ENCODE measurements around the gene BAHCC1. TPM values are rescaled to one million over a fixed set of nuclear protein-coding genes. Genes with fewer than 3 reads are reported as not detected.
A peak's percentile ranks its signal among the peaks of the same experiment; 100 is the strongest.

Gene BAHCC1
- total and polyA plus RNA-seq, 9 of the 15 experiments (the other 6 are each of a cell fraction or from before 2014, with no cell fraction given), result 0.14 to 26.9 (median 5.0) TPM

DNA sequence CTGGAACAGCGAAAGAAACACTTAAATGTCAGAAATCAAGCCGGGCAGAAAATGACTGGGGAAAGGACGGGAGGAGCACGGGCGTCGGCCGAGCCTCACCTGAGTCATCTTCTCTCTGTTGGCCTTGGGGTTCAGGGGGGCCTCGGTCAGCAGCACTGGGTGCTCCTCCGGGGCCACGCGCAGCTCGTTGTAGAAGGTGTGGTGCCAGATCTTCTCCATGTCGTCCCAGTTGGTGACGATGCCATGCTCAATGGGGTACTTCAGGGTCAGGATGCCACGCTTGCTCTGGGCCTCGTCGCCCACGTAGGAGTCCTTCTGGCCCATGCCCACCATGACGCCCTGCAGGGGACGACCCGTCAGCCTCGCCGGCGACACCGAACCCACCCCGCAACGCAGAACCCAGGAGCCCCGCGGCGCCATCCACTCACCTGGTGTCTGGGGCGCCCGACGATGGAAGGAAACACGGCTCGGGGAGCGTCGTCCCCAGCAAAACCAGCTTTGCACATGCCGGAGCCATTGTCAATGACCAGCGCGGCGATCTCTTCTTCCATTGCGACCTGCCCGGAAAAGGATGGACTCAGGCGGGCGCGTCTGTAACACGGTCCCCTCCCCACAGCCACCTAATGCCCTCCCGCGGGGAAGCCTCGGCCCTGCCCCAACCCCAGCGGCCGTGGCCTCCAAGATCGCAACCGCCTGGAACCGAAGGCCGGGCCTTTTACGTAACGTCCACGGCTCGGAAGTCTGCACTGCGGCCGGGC lies 116.7 kb downstream of the BAHCC1 start (continued):
- TF ChIP-seq, protein P1, sequence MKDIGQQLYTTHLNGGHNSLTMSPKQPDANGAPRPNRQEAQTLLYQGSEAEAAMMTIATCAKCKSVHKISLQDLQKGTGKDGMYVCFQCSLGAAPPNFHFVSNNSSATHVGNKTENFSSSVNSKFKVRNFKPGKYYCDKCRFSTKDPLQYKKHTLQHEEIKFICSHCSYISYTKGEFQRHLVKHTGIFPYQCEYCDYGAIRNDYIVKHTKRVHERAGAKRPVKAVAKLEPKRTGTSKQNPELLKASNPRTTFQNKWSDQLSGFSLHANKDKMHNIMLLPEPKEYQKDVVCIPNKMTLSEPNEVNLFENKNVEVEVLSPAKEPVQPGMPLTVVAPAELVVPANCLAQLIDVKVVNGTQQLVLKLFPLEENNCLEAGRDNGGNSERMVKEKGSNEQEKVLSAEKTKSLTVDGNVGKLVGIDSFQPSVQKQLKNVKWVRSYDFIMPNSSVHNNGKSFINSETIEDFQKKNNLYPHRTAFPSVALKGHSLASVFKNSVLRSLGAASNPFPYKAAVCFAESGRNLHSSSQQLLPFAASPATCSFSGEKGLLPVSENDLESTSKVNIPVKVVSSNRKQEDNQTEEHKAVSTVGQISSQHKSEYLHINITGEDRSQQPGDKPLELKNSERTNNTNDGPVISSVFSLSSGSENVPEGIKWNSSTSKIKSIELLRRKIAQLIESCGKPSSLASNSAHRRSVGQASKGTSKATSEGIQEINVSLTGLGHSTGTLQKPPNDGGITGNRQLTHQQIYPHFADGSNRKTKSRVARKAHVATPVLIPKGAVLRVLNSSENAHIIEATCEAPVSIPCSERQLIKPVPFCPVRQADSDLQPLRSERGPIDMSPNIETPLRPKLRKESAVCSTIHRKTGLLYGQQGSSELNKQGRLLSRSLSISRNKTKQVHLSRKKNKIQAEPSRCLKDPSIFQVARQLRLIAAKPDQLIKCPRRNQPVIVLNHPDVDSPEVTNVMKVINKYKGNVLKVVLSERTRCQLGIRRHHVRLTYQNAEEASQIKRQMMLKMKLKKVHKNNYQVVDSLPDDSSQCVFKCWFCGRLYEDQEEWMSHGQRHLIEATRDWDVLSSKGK (CRISPR knock-in tag; IDR thresholded peaks at IDR 0.05), result no peak
- no peak for TF ChIP-seq FOXK2 (conservative IDR thresholded peaks at IDR 0.05 in 1 of 2, IDR thresholded peaks at IDR 0.05 in 1 of 2; ENCODE audit: low read depth in 2 of 2)
- TF ChIP-seq, protein P2, sequence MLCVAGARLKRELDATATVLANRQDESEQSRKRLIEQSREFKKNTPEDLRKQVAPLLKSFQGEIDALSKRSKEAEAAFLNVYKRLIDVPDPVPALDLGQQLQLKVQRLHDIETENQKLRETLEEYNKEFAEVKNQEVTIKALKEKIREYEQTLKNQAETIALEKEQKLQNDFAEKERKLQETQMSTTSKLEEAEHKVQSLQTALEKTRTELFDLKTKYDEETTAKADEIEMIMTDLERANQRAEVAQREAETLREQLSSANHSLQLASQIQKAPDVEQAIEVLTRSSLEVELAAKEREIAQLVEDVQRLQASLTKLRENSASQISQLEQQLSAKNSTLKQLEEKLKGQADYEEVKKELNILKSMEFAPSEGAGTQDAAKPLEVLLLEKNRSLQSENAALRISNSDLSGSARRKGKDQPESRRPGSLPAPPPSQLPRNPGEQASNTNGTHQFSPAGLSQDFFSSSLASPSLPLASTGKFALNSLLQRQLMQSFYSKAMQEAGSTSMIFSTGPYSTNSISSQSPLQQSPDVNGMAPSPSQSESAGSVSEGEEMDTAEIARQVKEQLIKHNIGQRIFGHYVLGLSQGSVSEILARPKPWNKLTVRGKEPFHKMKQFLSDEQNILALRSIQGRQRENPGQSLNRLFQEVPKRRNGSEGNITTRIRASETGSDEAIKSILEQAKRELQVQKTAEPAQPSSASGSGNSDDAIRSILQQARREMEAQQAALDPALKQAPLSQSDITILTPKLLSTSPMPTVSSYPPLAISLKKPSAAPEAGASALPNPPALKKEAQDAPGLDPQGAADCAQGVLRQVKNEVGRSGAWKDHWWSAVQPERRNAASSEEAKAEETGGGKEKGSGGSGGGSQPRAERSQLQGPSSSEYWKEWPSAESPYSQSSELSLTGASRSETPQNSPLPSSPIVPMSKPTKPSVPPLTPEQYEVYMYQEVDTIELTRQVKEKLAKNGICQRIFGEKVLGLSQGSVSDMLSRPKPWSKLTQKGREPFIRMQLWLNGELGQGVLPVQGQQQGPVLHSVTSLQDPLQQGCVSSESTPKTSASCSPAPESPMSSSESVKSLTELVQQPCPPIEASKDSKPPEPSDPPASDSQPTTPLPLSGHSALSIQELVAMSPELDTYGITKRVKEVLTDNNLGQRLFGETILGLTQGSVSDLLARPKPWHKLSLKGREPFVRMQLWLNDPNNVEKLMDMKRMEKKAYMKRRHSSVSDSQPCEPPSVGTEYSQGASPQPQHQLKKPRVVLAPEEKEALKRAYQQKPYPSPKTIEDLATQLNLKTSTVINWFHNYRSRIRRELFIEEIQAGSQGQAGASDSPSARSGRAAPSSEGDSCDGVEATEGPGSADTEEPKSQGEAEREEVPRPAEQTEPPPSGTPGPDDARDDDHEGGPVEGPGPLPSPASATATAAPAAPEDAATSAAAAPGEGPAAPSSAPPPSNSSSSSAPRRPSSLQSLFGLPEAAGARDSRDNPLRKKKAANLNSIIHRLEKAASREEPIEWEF (CRISPR knock-in tag; IDR thresholded peaks at IDR 0.05), result no peak
- TF ChIP-seq, protein P3, sequence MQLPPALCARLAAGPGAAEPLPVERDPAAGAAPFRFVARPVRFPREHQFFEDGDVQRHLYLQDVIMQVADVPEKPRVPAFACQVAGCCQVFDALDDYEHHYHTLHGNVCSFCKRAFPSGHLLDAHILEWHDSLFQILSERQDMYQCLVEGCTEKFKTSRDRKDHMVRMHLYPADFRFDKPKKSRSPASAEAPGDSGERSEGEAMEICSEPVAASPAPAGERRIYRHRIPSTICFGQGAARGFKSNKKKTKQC (CRISPR knock-in tag; IDR thresholded peaks at IDR 0.05), result 0 out of 2 replicates have a peak, but pooled peaks have one; percentile 11
- no peak for TF ChIP-seq STAT5A (IDR thresholded peaks at IDR 0.05; ENCODE audit: borderline replicate concordance, low read length)
- TF ChIP-seq, protein P4, sequence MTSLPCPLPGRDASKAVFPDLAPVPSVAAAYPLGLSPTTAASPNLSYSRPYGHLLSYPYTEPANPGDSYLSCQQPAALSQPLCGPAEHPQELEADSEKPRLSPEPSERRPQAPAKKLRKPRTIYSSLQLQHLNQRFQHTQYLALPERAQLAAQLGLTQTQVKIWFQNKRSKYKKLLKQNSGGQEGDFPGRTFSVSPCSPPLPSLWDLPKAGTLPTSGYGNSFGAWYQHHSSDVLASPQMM (CRISPR knock-in tag; IDR thresholded peaks at IDR 0.05), result no peak
- TF ChIP-seq, protein P5, sequence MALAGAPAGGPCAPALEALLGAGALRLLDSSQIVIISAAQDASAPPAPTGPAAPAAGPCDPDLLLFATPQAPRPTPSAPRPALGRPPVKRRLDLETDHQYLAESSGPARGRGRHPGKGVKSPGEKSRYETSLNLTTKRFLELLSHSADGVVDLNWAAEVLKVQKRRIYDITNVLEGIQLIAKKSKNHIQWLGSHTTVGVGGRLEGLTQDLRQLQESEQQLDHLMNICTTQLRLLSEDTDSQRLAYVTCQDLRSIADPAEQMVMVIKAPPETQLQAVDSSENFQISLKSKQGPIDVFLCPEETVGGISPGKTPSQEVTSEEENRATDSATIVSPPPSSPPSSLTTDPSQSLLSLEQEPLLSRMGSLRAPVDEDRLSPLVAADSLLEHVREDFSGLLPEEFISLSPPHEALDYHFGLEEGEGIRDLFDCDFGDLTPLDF (CRISPR knock-in tag; IDR thresholded peaks at IDR 0.05), result no peak
- TF ChIP-seq, protein P6, sequence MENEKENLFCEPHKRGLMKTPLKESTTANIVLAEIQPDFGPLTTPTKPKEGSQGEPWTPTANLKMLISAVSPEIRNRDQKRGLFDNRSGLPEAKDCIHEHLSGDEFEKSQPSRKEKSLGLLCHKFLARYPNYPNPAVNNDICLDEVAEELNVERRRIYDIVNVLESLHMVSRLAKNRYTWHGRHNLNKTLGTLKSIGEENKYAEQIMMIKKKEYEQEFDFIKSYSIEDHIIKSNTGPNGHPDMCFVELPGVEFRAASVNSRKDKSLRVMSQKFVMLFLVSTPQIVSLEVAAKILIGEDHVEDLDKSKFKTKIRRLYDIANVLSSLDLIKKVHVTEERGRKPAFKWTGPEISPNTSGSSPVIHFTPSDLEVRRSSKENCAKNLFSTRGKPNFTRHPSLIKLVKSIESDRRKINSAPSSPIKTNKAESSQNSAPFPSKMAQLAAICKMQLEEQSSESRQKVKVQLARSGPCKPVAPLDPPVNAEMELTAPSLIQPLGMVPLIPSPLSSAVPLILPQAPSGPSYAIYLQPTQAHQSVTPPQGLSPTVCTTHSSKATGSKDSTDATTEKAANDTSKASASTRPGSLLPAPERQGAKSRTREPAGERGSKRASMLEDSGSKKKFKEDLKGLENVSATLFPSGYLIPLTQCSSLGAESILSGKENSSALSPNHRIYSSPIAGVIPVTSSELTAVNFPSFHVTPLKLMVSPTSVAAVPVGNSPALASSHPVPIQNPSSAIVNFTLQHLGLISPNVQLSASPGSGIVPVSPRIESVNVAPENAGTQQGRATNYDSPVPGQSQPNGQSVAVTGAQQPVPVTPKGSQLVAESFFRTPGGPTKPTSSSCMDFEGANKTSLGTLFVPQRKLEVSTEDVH (IDR thresholded peaks at IDR 0.05; ENCODE audit: low read depth, partially characterized antibody), result no peak
- TF ChIP-seq TBP (optimal IDR thresholded peaks at IDR 0.05; ENCODE audit: low read depth, low read length), result no peak
- no peak for TF ChIP-seq NEUROD1 (IDR thresholded peaks at IDR 0.05; ENCODE audit: borderline replicate concordance, low read depth, low read length, partially characterized antibody)
- TF ChIP-seq MIER1 (IDR thresholded peaks at IDR 0.05; ENCODE audit: low read depth), result 0 out of 2 replicates have a peak, but pooled peaks have one; percentile 22
